SU-DHL-6 (cell line): ENCODE results near the gene STPG3.
A peak's percentile ranks its signal among the peaks of the same experiment; 100 is the strongest.

Experiments used
- H2AFZ ChIP-seq: fragments of 200-600 bp; sonication (generic); 2 replicates; pipeline ENCODE4 v1.6.1; 2014; ENCODE audit warnings: low read depth, mild to moderate bottlenecking, moderate library complexity, mixed read lengths, antibody characterized with exemption, low read length; ENCODE audit not compliant: severe bottlenecking
- H3F3A ChIP-seq: fragments of 200-600 bp; shearing (Covaris generic); 2 replicates; pipeline ENCODE4 v1.6.0; 2016; ENCODE audit warnings: antibody characterized with exemption, mild to moderate bottlenecking; ENCODE audit not compliant: insufficient read depth
- H3K27ac ChIP-seq: fragments of 200-600 bp; sonication (generic); 2 replicates; pipeline ENCODE4 v1.5.1; 2016; ENCODE audit warnings: low read depth, mild to moderate bottlenecking, low read length, moderate library complexity, mixed read lengths
- H3K27me3 ChIP-seq: fragments of 200-600 bp; sonication (generic), shearing (Covaris generic); 2 replicates; pipeline ENCODE4 v1.6.0; 2014; ENCODE audit warnings: mild to moderate bottlenecking, low read length
- H3K36me3 ChIP-seq: fragments of 200-600 bp; sonication (generic); 2 replicates; pipeline ENCODE4 v1.6.1; 2014; ENCODE audit warnings: mild to moderate bottlenecking, low read length, mixed read lengths
- H3K4me2 ChIP-seq: fragments of 300-600, 200-600 bp; shearing (Covaris generic), sonication (generic); 2 replicates; pipeline ENCODE4 v1.6.0; 2014; ENCODE audit warnings: low read length, low read depth, mild to moderate bottlenecking; ENCODE audit not compliant: poor library complexity, severe bottlenecking
- H3K4me3 ChIP-seq: fragments of 200-600 bp; sonication (generic); 2 replicates; pipeline ENCODE4 v1.5.1; 2014; ENCODE audit warnings: antibody characterized with exemption, low read length, mild to moderate bottlenecking, mixed read lengths; ENCODE audit not compliant: insufficient read depth, poor library complexity, severe bottlenecking
- H3K79me2 ChIP-seq: fragments of 200-600 bp; sonication (generic); 2 replicates; pipeline ENCODE4 v1.6.1; 2014; ENCODE audit warnings: mild to moderate bottlenecking, low read length, moderate library complexity; ENCODE audit not compliant: insufficient read depth
- H3K9ac ChIP-seq: fragments of 200-600 bp; sonication (generic); 2 replicates; pipeline ENCODE4 v1.7.0; 2014; ENCODE audit warnings: mild to moderate bottlenecking, low read length
- H3K9me2 ChIP-seq: fragments of 200-600 bp; sonication (generic); replicated peaks from 2 replicates; pipeline ENCODE4 v1.6.1; 2014; ENCODE audit warnings: low read length; ENCODE audit not compliant: insufficient read depth
- H3K9me3 ChIP-seq: fragments of 200-600 bp; sonication (generic); 2 replicates; pipeline ENCODE4 v1.6.1; 2014; ENCODE audit warnings: low read length, mixed read lengths; ENCODE audit not compliant: insufficient read depth
- H4K20me1 ChIP-seq: fragments of 200-600 bp; sonication (generic); 2 replicates; pipeline ENCODE4 v1.6.1; 2014; ENCODE audit warnings: low read depth, mild to moderate bottlenecking, antibody characterized with exemption, low read length, moderate library complexity, mixed read lengths
- CTCF ChIP-seq: fragments of 200-600 bp; sonication (generic); IDR thresholded peaks from one replicate; pipeline ENCODE4 v1.5.1; 2017; ENCODE audit warnings: antibody characterized with exemption, mild to moderate bottlenecking, low read length, moderate library complexity; ENCODE audit not compliant: insufficient read depth, poor library complexity, severe bottlenecking
- EZH2phosphoT487 ChIP-seq: fragments of 200-600 bp; sonication (generic), shearing (Covaris generic); conservative IDR thresholded peaks from 2 replicates; pipeline ENCODE4 v1.6.1; 2018; ENCODE audit warnings: mild to moderate bottlenecking, antibody characterized with exemption, low read length, moderate library complexity, mixed read lengths

STPG3 gene

GRCh38 chr9:137267933-137268355, 16.9 kb downstream of the STPG3 start:
- H3K9ac ChIP-seq = no peak overlapping the region

GRCh38 chr9:137268538-137269201, 17.6 kb downstream of the STPG3 start:
- Histone ChIP-seq H2AFZ (no peak overlapping the region), H3K4me2 (peak overlapping the region; percentile 41), H3K4me3 (no peak overlapping the region), H3K79me2 (no peaks in the 10 kb centered on the region), H3K27ac (peak overlapping the region; percentile 78), H3K9me2 (no peaks in the 10 kb centered on the region), H3F3A (0 out of 2 replicates have a peak, but pooled peaks cover 9% of the 10 kb centered on the region), H3K36me3 (no peaks in the 10 kb centered on the region), H3K27me3 (no peaks in the 10 kb centered on the region), H4K20me1 (no peaks in the 10 kb centered on the region), H3K9me3 (no peaks in the 10 kb centered on the region), H3K9ac (peak overlapping the region; percentile 11; the same call in 1 of the 2 replicates)
- no peak for TF ChIP-seq EZH2phosphoT487
- TF ChIP-seq CTCF = no peak

More at GRCh38 chr9:137267933-137268355, 16.9 kb downstream of the STPG3 start:
- H3K9me2 ChIP-seq = no peaks in the 10 kb centered on the region
- H3K36me3 ChIP-seq = no peaks in the 10 kb centered on the region
- no peaks in the 10 kb centered on the region for H3K27me3 ChIP-seq
- H3K4me3 ChIP-seq = no peak overlapping the region
- H3K9me3 ChIP-seq = no peaks in the 10 kb centered on the region
- no peaks in the 10 kb centered on the region for H3K79me2 ChIP-seq
- no peak overlapping the region for H2AFZ ChIP-seq
- H4K20me1 ChIP-seq = no peaks in the 10 kb centered on the region
- peak overlapping the region; percentile 41 for H3K4me2 ChIP-seq
- peak overlapping the region; percentile 78 for H3K27ac ChIP-seq
- 0 out of 2 replicates have a peak, but pooled peaks cover 9% of the 10 kb centered on the region for H3F3A ChIP-seq
- TF ChIP-seq CTCF (no peak), EZH2phosphoT487 (no peak)

- H3K4me3 ChIP-seq = no peak overlapping the region
- peak overlapping the region; percentile 78 for H3K27ac ChIP-seq
- no peaks in the 10 kb centered on the region for H3K27me3 ChIP-seq
- peak overlapping the region; percentile 11; the same call in 1 of the 2 replicates for H3K9ac ChIP-seq
- H3K36me3 ChIP-seq = no peaks in the 10 kb centered on the region
- no peaks in the 10 kb centered on the region for H4K20me1 ChIP-seq
- H3K9me3 ChIP-seq = no peaks in the 10 kb centered on the region
- H3K9me2 ChIP-seq = no peaks in the 10 kb centered on the region
- TF ChIP-seq EZH2phosphoT487 = no peak
- TF ChIP-seq CTCF = no peak
- H3F3A ChIP-seq = 0 out of 2 replicates have a peak, but pooled peaks cover 9% of the 10 kb centered on the region
- H2AFZ ChIP-seq = no peak overlapping the region
- no peaks in the 10 kb centered on the region for H3K79me2 ChIP-seq
- H3K4me2 ChIP-seq = peak overlapping the region; percentile 41
Measured at GRCh38 chr9:137269231-137269772, 18.2 kb downstream of the STPG3 start.
